ENCODE measurements around the gene FAM131A.
"Not testable (repeated sequence)": the region's sequence is repeated elsewhere in the genome, so short reads cannot be mapped to it uniquely, and the experiment has no call there.

Gene FAM131A

GRCh38 chr3:184320104-184320445, 17.3 kb upstream of the FAM131A start:
- peak; percentile 72 for DNase-seq

GRCh38 chr3:184321666-184322065, 15.7 kb upstream of the FAM131A start:
- no peak for DNase-seq

- DNase-seq, result no peak
Observed at GRCh38 chr3:184322731-184323487, 14.5 kb upstream of the FAM131A start.

GRCh38 chr3:184323696-184324095, 13.7 kb upstream of the FAM131A start:
- DNase-seq, result no peak

- DNase-seq, result no peak
Observed at GRCh38 chr3:184325269-184325668, 12.1 kb upstream of the FAM131A start.

GRCh38 chr3:184325715-184326369, 11.6 kb upstream of the FAM131A start:
- no peak for DNase-seq

- no peak for DNase-seq
Observed at GRCh38 chr3:184327171-184327570, 10.2 kb upstream of the FAM131A start.

GRCh38 chr3:184328516-184328915, 8.9 kb upstream of the FAM131A start:
- DNase-seq, result no peak

GRCh38 chr3:184332370-184333090, 4.9 kb upstream of the FAM131A start:
- no peak for DNase-seq

- no peak for DNase-seq
Observed at GRCh38 chr3:184333190-184333589, 4.2 kb upstream of the FAM131A start.

- no peak for DNase-seq
Observed at GRCh38 chr3:184333700-184334099, 3.7 kb upstream of the FAM131A start.

GRCh38 chr3:184334470-184335158, 2.8 kb upstream of the FAM131A start:
- no peak for DNase-seq

- DNase-seq, result no peak
Observed at GRCh38 chr3:184335291-184335660, 2.1 kb upstream of the FAM131A start.

- DNase-seq, result peak; percentile 65
Observed at GRCh38 chr3:184335661-184336546, 1.5 kb upstream of the FAM131A start.

GRCh38 chr3:184336547-184337398, 627 bp upstream of the FAM131A start:
- no peak for DNase-seq

GRCh38 chr3:184337981-184338380, 581 bp downstream of the FAM131A start:
- DNase-seq, result no peak

GRCh38 chr3:184338511-184338945, 1.1 kb downstream of the FAM131A start:
- peak; percentile 84 for DNase-seq

GRCh38 chr3:184339001-184339400, 1.6 kb downstream of the FAM131A start:
- DNase-seq, result peak; percentile 28

- not testable (repeated sequence) for DNase-seq
Observed at GRCh38 chr3:184339451-184340135, 2.2 kb downstream of the FAM131A start.

GRCh38 chr3:184341925-184342324, 4.5 kb downstream of the FAM131A start:
- DNase-seq, result no peak

Measured in NCI-H1092 treated with DMSO at 0.1 percent for 48 hours (cell line).